ENCODE measurements around the gene TRPC4AP.

TRPC4AP gene

DNA sequence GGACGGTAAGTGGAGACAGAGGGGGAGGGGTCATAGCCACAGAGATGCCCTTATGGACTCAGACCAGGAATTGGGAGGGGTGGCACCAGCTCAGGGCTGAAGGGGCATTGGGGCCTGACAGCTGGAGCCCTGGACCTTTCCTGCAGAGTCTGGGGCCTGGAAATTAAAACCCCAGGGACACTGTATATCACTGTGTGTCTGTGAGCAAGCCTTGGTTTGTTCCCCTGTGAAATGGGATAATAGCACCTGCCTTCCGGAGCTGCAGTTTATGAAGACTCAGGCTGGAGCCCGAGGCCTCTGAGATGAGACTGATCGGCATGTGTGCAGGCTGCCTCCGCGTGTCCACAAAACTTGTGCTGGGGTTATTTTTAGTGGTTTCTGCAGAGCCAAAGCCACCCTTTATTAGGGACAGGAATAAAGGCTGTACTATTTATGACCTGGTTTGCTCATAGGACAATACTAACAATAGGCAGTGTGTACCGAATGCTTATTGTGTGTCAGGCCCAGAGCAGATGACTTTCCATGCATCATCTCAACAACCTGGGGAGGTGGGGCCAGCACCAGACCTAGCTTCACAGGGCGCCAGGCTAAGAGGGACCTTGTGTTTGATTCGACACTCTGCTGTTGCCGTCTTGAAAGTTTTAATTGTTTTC, 114.4 kb downstream of the TRPC4AP start:
- no peak for DNase-seq (ENCODE audit: low read depth)
- H3K4me3 ChIP-seq (replicated peaks; ENCODE audit: low read depth, low read length): no peak overlapping the region
- TF ChIP-seq, protein P1, sequence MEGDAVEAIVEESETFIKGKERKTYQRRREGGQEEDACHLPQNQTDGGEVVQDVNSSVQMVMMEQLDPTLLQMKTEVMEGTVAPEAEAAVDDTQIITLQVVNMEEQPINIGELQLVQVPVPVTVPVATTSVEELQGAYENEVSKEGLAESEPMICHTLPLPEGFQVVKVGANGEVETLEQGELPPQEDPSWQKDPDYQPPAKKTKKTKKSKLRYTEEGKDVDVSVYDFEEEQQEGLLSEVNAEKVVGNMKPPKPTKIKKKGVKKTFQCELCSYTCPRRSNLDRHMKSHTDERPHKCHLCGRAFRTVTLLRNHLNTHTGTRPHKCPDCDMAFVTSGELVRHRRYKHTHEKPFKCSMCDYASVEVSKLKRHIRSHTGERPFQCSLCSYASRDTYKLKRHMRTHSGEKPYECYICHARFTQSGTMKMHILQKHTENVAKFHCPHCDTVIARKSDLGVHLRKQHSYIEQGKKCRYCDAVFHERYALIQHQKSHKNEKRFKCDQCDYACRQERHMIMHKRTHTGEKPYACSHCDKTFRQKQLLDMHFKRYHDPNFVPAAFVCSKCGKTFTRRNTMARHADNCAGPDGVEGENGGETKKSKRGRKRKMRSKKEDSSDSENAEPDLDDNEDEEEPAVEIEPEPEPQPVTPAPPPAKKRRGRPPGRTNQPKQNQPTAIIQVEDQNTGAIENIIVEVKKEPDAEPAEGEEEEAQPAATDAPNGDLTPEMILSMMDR (IDR thresholded peaks at IDR 0.05; ENCODE audit: low read length, missing control alignments): no peak

DNA sequence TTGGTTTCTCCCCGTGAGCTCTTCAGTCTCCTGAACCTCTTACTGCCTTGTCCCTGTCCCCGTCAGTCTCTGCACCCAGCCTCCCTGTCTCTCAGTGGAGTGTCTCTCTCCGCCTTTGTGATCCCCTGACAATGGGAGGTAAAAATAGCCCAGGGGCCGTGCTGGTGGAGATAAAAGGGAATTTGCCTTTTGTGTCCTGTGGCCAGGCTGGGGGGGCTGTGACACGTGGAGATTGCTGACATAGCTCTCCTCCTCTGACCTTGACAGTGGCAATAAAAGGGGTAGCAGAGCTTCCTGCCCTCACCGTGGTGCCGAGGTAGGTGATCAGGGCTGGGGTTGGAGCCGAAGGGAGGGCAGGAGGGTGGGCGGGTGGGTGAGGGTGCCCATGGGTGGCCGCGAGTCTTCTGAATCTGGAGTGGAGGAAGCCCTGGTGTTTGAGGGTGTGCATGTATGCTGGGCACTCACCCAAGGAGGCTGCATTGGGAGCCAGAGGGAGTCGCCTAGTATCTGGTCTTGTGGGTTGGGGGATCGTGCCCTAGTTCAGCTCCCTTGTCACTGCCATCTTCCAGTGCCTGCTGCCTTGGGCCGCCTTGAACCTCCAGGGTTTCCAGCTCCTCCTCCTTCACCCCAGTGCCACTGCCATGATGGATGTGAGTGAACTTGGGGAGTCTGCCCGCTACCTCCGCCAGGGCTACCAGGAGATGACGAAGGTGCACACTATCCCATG, 115.1 kb downstream of the TRPC4AP start:
- DNase-seq (ENCODE audit: low read depth): no peak
- TF ChIP-seq, protein P1 (IDR thresholded peaks at IDR 0.05; ENCODE audit: low read length, missing control alignments): no peak
- H3K4me3 ChIP-seq (replicated peaks; ENCODE audit: low read depth, low read length): no peak overlapping the region

DNA sequence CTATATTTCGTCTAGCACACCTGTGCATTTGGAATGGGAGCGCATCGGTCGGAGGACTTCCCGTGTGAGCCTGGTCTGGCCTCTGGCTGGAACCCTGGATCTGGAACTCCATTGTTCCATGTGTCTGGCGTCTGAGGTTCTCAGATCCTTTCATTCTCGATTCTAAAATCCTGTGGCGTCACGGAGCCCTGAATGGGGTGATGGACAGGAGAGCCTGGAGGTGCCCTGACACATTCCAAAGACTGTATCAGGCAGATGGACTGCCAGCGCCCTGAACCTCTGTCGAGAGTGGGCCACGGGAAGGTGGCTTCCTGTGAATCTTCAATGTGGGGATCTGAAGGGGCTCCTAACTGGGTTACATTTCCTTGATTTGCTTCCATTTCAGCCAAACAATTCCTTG, 116.3 kb downstream of the TRPC4AP start:
- TF ChIP-seq, protein P1 (IDR thresholded peaks at IDR 0.05; ENCODE audit: low read length, missing control alignments): no peak
- H3K4me3 ChIP-seq (replicated peaks; ENCODE audit: low read depth, low read length): no peak overlapping the region
- DNase-seq (ENCODE audit: low read depth): no peak

DNA sequence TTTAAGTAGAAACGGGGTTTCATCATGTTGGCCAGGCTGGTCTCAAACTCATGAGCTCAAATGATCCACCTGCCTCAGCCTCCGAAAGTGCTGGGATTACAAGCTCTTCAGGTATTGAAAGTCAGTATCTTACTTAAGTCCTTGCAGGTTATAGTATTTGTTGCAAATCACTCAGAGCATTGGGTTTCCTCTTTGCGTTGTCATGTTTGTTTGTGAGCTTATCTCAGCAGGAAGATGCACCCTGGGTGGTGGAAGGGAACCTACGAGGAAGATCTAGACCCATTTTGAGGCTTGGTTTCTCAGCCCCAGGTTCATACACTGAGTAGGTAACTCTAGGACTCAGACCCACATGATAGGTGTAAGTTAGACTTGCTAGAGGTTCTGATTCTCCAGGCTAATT, 118.4 kb downstream of the TRPC4AP start:
- no peak for DNase-seq (ENCODE audit: low read depth)
- TF ChIP-seq, protein P1 (IDR thresholded peaks at IDR 0.05; ENCODE audit: low read length, missing control alignments): no peak
- H3K4me3 ChIP-seq (replicated peaks; ENCODE audit: low read depth, low read length): no peak overlapping the region

DNA sequence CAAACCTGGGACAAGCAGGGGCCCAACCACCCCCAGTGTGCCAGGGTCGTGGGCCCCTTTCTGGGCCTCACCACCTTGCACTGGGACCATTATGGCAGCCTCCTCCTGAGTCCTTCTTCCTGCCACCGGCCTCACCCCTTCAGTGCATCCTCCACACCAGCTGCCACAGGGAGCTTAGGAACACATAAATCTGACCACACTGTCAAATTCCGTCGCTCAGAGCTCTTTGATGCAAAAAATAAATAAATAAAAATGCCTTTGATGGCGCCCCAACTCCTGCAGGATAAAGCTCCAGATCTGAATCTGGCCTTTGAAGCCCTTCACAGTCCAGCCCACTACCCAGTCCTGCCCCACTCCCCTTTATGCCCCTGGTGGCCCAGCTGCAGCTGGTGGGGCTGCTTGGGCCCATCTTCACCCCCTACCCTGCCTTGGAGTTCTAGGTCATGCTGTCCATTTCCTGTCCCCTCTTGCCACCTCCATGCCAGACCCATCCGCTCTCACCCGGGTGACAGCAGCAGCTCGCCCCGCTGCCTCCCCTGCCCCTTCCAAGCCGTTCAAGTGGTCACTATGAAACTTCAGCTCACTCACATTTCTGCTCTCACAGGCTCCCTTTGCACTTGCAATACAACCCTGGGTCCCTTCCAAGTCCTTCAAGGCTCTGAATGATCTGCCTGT, 120.9 kb downstream of the TRPC4AP start:
- TF ChIP-seq, protein P1 (IDR thresholded peaks at IDR 0.05; ENCODE audit: low read length, missing control alignments): no peak
- no peak overlapping the region for H3K4me3 ChIP-seq (replicated peaks; ENCODE audit: low read depth, low read length)
- DNase-seq (ENCODE audit: low read depth): no peak

DNA sequence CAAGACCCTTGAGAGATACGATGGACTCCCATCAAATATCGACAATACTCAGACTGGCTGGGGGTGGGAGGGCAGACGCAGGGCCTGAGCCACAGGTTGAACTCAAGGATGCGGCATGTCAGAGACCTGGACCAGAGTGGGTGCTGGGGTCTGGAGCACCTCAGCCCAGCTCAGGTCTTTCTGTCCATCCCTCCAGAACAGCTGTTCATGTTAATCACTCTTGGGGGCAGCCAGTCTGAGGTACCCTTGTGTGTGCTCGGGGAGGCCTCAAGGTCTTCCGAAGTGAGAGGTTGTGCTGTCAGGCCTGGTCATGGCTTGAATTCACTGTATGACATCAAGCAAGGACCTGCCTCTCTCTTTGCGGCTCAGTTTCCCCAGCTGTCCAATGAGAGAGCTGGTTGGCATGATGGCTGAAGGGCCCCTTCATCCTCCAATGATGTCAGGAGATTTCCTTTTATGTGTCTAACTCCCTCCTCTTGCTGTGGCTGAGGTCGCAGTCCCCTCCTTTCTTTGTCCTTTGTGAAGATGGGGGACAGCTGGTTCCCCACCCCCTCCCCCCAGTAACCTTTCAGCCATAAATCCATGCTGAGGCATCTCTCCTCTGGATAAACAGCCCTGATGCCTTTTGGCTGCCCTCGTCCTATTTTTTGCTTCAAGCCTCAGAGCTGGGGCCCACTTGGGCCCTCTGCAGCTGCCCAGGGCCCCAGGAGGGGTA, 121.6 kb downstream of the TRPC4AP start:
- no peak overlapping the region for H3K4me3 ChIP-seq (replicated peaks; ENCODE audit: low read depth, low read length)
- TF ChIP-seq, protein P1 (IDR thresholded peaks at IDR 0.05; ENCODE audit: low read length, missing control alignments): no peak
- DNase-seq (ENCODE audit: low read depth): no peak
